GM21737 (cell line): Measurements from ENCODE around the gene DKK2.

Source experiments
- ATAC-seq: cut with Tn5 transposase; IDR thresholded peaks from one replicate; pipeline ENCODE4 v1.9.1; 2021; ENCODE audit warnings: mild to moderate bottlenecking, moderate library complexity; ENCODE audit not compliant: unreplicated experiment

Gene DKK2

DNA sequence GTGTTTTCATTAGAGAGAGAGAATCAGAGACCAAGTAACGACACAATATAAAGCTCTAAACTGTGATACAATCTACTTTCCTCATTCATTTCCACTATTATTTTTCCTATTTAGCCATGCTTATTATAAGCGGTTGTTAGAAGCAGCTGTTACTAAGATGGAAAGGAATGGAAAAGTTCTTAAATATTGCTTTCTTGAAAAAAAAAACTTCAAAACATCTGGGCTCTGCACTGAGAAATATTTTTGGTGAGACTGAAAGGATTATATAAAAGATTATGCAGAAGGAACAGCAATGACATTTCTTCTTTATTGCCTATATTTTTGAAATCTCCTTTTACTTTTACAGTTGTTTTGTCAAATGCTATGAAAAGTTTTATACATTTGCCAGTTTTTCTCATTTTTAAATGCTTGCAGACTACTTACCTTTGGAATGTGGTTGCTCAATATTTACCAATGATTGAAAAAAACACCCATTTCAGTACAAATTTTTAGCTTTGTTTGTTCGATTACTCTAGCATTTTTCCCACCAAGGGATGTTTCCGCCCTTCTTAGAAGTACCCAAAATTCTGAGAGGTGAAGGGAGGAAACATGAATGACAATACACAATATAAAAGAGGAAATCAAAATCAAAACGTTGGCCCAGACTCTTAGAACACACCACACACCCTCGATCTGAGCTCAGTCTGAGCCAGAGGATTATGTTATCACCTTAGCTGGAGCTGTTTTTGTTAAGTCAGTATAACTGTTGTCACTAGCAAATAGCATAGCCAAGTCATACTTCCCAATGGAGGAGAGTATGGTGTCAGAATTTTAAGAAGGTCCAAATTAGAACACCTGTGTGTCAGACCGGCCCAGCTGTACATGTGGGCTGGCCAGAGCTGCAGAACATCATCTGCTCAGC lies 18.4 kb downstream of the DKK2 start:
- ATAC-seq = no peak

DNA sequence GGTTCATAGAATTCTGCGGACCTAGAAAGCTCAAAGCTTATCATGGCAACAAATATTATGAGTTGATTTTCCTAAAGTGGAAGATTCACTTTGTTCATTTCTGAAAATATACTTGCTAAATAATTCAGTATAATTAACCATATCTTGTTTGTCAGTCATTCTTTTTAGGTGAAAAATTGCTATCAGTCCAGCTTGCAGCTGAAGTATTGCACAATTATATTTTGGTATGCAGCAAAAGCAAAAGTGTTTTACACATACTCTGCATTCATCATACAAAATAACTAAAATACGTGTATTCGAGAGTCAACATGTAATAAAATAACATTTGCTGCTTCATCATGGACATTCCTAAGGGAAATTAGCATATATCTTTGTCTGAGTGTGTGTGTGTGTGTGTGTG lies 24.8 kb downstream of the DKK2 start:
- ATAC-seq = no peak

DNA sequence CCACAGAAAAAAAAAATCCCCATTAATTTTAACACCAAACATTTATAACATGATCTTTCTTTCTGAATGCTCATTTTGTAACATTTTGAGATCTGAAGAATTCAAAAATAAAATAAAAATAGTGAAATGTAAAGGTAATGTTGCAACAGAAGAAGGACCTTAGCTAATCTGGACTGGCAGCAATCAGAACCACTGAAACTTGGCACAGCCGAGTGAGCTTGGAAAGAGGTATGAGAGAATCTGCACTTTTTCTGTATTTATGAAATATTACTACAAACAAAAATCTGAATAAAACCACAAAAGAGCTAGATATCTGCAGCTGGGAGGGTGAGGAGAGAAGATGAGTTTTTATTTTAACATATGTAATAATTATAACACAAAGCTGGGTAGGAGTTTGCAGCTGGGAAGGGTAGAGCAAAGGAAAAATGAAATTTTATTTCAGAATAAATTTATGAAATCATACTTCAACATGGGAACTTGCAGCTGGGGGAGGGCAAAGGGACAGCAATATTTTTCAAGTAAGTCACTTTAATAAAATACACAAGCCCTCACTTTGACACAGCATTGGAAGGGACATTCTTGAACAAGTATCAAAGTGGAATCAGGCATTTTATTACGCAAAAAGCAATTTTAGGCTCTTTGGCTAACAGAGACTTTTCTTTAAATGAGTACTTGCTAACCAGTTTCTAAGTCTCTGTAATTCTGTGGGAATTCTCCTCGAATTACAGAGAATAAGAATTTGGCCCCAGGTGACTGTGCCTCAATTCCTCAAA lies 26.7 kb downstream of the DKK2 start:
- ATAC-seq = no peak

DNA sequence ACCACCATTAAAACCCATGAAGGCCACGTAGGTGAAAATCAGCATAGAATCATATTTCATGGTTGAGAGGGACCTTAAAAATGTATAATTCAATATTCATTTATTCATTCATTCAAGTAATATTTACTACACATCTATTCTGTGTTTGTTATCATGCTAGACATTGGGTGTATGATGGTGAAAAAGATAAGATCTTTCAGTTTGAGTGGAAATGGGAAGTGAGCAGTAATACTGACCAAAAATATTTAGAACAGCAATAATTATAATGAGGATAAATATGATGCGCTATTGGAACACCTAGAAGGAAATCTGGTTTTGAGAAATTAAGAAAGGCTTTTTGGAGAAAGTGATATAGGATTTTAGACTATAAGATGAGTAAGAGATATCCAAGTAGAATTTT lies 28.0 kb downstream of the DKK2 start:
- no peak for ATAC-seq

DNA sequence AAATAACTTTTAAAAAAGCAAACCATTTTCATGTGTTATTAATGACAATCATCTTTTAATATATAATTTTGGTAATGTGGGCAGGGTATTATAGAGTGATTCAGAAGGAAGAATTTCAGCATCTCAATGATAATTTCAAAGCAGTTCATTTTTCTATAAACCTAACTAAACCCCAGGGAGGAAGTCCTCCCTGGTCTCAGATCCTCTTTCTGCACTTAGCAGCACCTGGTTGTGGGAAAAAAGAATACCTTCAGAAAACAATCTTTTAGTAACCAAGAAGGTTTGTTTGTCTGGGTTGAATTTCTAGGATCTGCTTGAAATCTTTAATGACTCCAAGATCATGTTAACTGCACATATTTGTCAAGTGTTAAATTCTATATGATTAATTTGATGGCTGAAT lies 29.9 kb downstream of the DKK2 start:
- no peak for ATAC-seq

DNA sequence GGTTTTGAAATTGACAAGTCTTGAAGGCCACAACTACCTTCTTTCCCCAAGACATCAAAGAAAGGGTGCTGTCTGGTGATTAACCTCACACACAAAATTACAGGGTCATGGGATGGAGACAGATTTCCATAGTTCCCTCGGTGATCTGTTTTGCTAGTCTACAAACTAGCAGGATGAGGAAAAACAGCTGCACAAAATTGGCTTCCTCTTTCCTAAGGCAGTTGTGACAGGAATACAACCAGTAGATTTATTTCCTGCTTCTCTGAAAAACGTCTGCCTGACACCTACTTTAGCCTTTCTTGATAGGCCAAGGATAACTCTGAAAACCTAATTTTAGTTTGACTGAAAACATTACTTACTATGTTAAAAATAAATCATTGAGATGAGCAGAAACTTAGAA lies 39.6 kb downstream of the DKK2 start:
- no peak for ATAC-seq

DNA sequence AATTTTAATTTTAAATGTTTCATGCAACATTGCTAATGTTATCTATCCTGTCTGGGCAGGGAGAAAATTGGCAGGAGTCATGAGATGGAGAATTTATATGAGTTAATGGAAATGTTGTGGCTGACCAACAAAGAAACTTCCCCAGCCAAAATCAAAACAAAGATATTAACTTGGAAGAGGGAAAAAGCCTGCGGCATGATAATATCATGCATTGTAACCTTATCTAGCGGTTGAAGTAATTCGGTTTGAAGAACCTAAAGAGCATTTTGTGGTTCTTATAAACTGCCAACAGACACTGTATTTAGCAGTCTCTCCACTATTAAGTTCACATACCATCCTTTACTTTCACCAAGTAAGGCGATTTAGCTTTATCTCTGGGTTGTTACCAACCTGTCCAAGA lies 42.3 kb downstream of the DKK2 start:
- ATAC-seq = no peak

DNA sequence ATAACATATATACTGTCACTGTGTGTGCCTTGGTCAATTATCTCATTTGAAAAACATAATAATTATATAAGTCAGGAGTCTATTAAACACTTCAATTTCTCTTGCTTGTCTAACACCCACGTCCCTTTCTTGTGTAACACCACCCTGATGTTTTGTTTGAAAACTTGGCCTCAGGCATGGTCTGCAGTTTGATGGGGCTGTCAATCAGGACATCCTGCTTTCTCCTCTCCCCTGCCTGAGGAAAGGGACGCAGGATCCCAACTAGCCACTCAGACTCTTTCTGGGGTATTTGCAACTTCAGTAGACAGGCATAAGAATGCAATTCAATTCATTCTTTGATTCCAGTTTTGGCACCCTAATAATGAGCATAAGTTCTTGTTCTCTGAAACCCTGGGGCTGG lies 48.8 kb downstream of the DKK2 start:
- ATAC-seq = no peak

DNA sequence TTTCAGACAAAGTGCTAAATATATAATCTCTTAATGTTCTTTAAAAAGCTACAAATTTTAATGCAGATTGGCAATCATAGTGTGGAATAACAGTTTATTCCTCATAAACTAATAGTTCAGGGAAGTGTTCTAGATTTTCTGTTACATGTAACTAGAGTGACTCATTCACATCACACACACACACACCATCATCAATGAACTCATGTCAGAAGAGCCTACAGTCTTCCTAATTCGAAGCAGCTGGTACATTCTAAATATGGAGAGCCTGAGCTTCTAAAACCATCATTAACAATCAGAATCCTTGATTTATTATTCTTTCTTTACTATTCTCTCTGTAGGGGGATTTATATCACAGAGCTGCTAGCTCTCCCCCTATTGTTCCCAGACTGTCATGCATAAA lies 49.6 kb downstream of the DKK2 start:
- ATAC-seq = no peak

DNA sequence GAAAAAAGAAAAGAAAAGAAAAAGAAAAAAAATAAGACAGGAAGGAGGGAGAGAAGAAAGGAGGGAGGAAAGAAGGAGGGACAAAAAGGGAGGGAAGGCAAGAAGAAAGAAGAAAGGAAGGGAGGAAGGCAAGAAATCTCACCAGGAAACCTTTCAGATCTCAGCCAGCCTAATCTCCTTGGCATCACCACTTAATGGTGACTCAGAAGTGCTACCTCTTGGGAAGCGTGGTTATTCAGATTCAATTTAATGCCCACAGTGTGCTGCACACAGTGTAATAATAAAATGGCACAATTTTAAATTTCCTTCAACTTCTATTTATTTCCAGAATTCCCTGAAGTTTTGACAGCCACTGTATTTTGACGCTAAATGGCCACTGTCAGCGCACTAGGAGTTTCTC lies 50.3 kb downstream of the DKK2 start:
- ATAC-seq = no peak

DNA sequence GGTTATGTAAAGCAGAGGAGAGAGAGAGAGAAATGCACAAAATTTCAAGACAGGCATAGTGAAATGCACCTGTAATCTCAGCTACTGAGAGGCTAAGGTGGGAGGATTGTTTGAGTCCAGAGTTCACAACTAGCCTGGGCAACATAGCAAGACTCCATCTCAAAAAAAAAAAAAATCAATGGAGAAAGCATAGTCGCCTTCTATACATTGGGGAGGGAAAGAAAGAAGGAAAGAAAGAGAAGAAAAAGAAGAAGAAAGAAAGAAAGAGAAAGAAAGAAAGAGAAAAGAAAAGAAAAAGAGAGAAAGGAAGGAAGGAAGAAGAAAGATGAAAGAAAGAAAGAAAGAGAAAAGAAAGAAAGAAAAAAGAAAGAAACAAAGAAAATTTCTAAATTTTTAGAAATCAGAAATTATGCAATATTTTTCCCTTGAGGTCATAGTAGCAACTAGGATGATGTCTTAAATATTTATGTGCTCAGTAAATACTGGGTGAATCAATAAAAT lies 53.4 kb downstream of the DKK2 start:
- ATAC-seq = no peak

DNA sequence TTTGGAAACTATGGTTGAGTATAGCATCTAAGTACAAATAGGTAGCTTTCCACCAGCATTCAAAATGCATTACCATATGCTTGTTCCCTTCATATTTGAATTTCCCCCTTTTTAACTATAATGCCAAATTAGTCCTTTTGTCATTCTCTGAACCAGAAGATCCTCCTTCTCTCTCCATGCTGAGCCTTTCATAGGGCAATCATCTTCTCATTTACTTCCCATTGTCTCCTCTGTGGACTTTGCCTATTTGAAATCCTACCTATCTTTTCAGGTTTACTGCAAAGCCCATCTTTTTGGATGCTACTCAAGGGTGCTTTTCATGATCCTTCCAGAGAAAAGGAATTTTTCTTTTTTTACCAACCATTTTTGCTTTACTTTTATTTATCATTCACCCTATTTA lies 54.7 kb downstream of the DKK2 start:
- no peak for ATAC-seq

DNA sequence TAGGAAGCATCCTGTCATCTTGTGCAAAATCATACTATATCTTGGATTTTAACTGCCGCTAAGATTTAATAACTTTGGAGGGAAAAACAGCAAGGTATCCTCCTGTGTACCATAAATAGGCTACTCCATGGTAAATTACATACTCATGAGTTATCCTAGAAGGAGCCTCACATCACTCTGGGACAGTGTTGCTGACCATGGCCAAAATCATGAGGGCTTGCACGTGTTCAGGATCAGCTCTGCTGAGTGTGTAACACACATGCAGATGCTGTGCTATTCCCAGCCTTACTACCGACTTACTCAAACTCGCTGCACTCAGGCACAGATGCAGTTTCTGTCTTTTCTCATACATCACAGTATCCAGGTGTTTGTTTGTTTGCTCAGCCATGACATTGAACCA lies 56.6 kb downstream of the DKK2 start:
- ATAC-seq = no peak

DNA sequence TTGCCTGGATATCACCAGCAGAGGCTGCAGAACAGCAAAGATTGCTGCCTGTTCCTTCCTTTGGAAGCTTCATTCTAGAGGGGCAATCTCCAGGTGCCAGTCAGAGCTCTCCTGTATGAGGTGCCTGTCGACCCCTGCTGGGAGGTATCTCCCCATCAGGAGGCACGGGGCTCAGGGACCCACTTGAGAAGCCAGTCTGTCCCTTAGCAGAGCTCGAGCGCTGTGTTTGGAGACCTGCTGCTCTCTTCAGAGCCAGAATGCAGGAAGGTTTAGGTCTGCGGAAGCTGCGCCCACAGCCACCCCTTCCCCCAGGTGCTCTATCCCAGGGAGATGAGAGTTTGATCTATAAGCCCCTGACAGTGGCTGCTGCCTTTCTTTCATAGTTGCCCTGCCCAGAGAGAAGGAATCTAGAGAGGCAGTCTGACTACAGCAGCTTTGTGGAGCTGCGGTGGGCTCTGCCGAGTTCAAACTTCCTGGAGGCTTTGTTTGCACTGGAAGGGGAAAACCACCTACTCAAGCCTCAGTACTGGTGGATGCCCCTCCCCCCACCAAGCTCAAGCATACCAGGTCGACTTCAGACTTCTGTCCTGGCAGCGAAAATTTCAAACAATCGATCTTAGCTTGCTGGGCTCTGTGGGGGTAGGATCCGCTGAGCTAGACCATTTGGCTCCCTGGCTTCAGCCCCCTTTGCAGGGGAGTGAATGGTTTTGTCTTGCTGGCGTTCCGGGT lies 57.9 kb downstream of the DKK2 start:
- ATAC-seq = no peak

DNA sequence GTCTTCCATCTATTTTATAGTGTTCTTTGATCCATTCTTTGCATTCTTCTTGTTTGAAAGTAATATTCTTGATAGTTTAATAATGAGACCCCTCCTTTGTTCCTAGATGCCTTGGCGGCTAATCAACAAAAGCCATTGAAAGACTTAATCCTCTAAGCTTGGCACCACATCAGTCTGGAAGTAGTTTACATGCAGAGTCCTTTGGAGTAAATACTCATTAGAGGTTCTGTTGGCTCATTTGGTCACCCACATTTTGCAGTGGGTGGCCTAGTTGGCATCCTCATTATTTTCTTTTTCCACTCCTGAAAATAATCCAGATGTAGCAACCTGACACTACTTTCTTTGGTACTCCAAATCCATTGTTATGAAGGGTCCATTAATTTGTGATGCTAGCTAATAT lies 64.5 kb downstream of the DKK2 start:
- ATAC-seq = no peak

DNA sequence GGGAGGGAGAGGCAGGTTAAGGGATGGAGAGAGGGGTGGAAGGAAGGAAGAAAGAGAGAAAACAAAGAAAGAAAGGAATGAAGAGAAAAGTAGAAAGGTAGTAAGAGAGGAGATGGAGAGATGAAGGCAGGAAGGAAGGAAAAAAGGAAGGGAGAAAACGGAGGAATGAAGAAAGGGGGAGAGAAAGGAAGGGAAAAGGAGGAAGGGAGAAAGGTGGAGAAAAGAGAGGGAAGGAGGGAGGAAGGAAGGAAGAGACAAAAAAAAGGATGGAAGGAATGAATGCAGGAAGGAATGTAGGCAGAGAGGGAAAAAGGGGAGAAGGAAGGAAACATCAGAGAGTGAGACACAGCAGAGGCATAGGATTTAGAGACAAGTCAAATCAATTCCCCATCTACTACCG lies 68.2 kb downstream of the DKK2 start:
- no peak for ATAC-seq

DNA sequence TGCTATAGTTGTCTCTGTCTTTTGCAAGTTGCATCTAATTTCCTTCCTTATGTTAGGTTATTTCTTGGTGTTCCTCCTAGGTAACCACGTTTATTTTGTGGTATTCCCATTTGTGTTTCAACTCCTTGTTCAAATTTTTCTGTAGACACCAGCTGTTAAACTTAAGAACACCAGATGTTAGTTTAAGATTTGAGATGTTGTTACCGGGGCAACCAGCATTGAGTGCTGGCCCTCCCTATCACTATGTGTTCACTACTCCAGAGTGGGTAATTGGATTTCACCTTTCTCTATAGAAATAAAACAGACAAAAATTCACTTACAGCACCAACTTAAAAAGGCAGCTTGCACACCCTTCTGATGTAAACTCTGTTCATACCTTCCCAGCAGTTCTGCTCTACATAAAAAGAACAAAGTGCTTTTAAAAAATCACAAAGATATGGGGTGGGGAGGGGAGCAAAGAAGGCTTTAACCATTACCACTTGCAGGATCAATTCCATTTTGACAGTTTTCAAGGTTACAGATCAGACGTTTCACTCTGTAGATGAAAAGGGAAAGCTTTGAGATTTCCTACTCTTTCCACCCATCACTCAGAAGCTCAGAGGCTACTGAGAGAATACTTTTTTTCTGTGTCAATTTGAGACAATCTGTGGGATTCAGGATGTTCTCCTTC lies 82.9 kb downstream of the DKK2 start:
- ATAC-seq = no peak

DNA sequence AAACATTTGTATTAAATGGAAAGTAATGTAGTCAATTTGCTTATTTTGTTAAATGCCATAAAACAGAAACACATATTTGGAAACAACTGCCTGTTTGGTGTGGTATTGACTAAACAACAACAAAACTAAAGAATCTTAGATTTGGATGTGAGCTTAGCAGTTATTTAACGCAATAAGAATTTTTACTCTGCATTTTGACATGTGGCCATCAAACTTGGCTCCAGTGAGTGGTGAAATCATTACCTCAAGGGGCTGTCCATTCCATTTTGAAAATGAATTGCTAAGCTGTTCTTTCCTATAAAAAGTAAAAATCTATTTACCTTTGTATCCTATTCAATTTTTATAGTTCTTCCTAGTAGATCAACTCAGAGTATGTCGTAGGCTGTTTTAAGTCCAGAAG lies 84.2 kb downstream of the DKK2 start:
- ATAC-seq = no peak

DNA sequence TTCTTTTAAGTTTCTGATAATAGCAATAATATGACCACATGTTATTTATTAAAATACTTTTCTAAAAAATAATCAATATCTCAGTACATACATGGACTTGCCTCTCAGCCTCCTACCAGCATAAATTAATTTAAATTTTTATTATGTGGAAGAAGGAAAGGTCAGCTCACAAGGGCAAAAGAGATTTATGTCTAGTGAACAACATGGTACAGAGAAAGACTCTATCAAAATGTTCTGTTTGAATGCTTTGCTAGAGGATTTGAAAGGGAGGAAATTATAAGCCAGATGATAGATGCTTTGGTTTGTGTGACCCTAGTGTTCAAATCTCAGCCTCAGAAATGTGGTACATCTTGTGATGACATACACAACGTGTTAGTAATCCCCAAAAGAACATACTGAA lies 94.3 kb downstream of the DKK2 start:
- ATAC-seq = no peak

DNA sequence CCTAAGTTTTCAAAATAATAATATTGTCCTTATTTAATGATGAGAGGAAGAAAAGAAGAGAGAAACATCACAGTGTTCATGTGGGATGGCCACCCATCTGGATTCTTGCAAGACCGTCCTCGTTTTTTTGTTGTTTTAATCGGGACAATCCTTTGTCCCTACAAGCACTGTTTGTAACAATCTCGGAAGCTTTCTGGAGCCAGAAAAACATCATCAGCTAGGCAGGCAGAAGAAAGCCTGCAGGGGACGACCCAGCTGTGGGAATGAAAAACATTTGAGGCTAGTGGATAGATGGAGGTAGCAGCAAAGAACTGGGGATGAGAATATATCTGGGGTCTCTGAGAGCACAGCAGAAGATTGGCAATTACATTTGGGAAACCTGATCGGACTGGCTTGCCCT lies 105.6 kb downstream of the DKK2 start:
- ATAC-seq = no peak

DNA sequence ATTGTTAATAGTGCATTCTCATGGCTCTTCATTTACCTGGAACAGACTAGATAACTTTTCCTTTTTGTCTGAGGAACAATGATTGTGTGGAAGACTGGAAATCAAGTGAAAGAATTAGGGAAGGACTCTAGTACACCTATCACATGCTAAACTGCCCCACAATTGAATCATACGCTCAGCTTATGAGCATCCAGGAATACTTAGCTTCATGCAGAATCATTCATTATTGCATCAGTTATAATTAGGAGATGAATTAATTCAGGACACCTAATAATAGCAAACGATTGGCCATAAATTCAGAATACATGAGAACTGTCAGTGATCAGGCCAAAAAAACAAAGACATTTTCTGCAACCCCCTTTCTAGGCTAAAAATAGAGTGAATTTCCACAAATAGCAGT lies 106.9 kb downstream of the DKK2 start:
- no peak for ATAC-seq
